ENCODE results near the gene CCN5.

- TF ChIP-seq CTCF (IDR thresholded peaks at IDR 0.05; ENCODE audit: insufficient read depth, low read length, poor library complexity, severe bottlenecking): no peak
- TF ChIP-seq EZH2phosphoT487 (conservative IDR thresholded peaks at IDR 0.05; ENCODE audit: low read length): no peak
Measured at GRCh38 chr20:44728801-44729443, 13.8 kb downstream of the CCN5 start.
